HEK293T (cell line): ENCODE results near the gene ICA1.

Experiments
- FOXK2 ChIP-seq: fragments of 450-650 bp; IDR thresholded peaks from 2 replicates; pipeline ENCODE4 v1.6.1; 2016; ENCODE audit warnings: mild to moderate bottlenecking
- SP1 ChIP-seq: fragments of 450-650 bp; IDR thresholded peaks from 2 replicates; pipeline ENCODE4 v1.6.1; 2017

- TF ChIP-seq SP1 (no peak), FOXK2 (no peak)
These were observed 169.8 kb downstream of the ICA1 start for GRCh38 chr7:8092140-8092539.
